Gastrocnemius medialis (tissue), 4 donors: Measurements from ENCODE around the gene SLC16A1. TPM values are rescaled to one million over a fixed set of nuclear protein-coding genes. Genes with fewer than 3 reads are reported as not detected.
"Not testable (repeated sequence)": the region's sequence is repeated elsewhere in the genome, so short reads cannot be mapped to it uniquely, and the experiment has no call there.

Experiments
- ATAC-seq, 2 donors: fragments of 150-250 bp; one replicate each; pipeline ENCODE4 v1.9.1; 2016
- DNase-seq, 2 donors: peaks; one replicate each; pipeline ENCODE4 v3.0.0-alpha.2; 2019
- H3K27ac ChIP-seq, 4 donors: fragments of 200-600 bp; sonication (generic); 1 replicate in 1 of 4; 2 replicates in 3 of 4; pipeline ENCODE4 v1.5.1; 2016 to 2018; ENCODE audit warnings: mild to moderate bottlenecking in 2 of 4, moderate library complexity in 1 of 4
- H3K27me3 ChIP-seq, 3 donors: fragments of 200-600 bp; sonication (generic) in 2 of 3; 1 replicate in 1 of 3; 2 replicates in 2 of 3; pipeline versions ENCODE4 v1.5.1 to v1.6.0; 2016 to 2019; ENCODE audit warnings: mild to moderate bottlenecking in 1 of 3, moderate library complexity in 1 of 3
- H3K36me3 ChIP-seq, 2 donors: fragments of 200-600 bp; sonication (generic) in 1 of 2; one replicate each; pipeline ENCODE4 v1.5.1; 2017 to 2018
- H3K4me1 ChIP-seq, 2 donors: fragments of 200-600 bp; sonication (generic) in 1 of 2; one replicate each; pipeline ENCODE4 v1.5.1; 2016 to 2017; ENCODE audit warnings: mild to moderate bottlenecking in 2 of 2
- H3K4me3 ChIP-seq, 4 donors: fragments of 200-600 bp; sonication (generic) in 3 of 4; 1 replicate in 1 of 4; 2 replicates in 3 of 4; pipeline ENCODE4 v1.5.1; 2016 to 2019; ENCODE audit warnings: mild to moderate bottlenecking in 2 of 4
- H3K9me3 ChIP-seq, 3 donors: fragments of 200-600 bp; sonication (generic) in 2 of 3; 1 replicate in 1 of 3; 2 replicates in 2 of 3; pipeline ENCODE4 v1.5.1; 2016 to 2019
- POLR2A ChIP-seq, 2 donors: fragments of 450-650 bp; IDR thresholded peaks; one replicate each; pipeline ENCODE4 v1.6.1; 2017; ENCODE audit warnings: antibody characterized with exemption in 2 of 2, mild to moderate bottlenecking in 2 of 2, moderate library complexity in 2 of 2
- in situ Hi-C, 4 donors: fragments of 200-750 bp; cut with MboI; loops; one replicate each; pipeline versions ENCODE4 v1.15.0 to v1.8.0; 2017; ENCODE audit warnings: low sequenced_read_pairs in 4 of 4
- intact Hi-C: fragments of 100-400 bp; cut with DNase I; formaldehyde crosslinking; loops from one replicate; pipeline ENCODE4 v1.15.1; 2023; ENCODE audit warnings: low total_unique reads
- total RNA-seq, 4 donors: library from RNA; depleted of rRNA; stranded (reverse); fragments of >200 nt; gene quantifications; one replicate each; pipeline versions ENCODE4 v1.1.0 to v1.2.3, GENCODE V29; 2016
- TF ChIP-seq, protein P1 (sequence below), 5 experiments: fragments of 450-650 bp in 3 of 5; fragments of 200-600 bp in 2 of 5; sonication (generic) in 2 of 5; IDR thresholded peaks in 4 of 5; conservative IDR thresholded peaks in 1 of 5; 1 replicate in 4 of 5; 2 replicates in 1 of 5; pipeline ENCODE4 v1.5.1; 2016 to 2019; ENCODE audit warnings: antibody characterized with exemption in 5 of 5, mild to moderate bottlenecking in 3 of 5, moderate library complexity in 3 of 5

SLC16A1 gene
- total RNA-seq, 4 donors from 2014 or later: 26.5 to 41.6 (median 36.2) TPM

DNA sequence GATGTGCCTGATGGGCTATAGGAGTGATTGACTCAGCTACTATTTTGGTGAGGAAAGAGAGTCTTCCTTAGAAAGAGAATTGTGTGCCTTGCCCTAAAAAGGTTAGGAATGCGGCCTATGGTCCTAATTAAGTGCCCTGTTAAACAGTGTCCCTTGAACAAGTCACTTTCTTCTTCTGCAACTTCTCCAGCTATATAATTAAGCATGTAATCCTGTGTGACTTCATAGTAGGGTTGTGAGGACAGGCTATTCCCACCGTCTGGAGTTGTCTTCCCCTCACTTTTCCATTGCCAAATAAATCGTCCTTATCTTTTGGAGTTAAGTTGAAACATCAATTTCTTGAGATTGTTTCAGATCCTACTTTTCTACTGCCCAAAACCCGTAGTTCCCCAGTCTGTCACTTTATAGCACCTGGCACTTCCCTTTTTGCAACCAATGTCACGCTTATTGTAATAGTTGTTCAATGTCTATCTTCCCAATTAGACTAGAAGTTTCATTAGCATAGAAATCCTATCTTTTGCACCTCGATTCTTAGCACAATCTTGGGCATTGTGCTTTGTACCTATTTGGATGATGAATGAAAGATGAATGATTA is 27.6 kb upstream of the SLC16A1 start:
- no peak for DNase-seq
- no peaks in the 10 kb centered on the region for H3K27me3 ChIP-seq
- H3K27ac ChIP-seq: peak overlapping the region; percentile 91 to 94 (median 94)
- intact Hi-C loops: loop anchor here (1.0 to 2.0 kb wide), 2 partner anchors 11 to 27 kb away; partner anchors contain the start of gene SLC16A1
- no peak for TF ChIP-seq POLR2A (IDR thresholded peaks at IDR 0.05)
- TF ChIP-seq, protein P1, sequence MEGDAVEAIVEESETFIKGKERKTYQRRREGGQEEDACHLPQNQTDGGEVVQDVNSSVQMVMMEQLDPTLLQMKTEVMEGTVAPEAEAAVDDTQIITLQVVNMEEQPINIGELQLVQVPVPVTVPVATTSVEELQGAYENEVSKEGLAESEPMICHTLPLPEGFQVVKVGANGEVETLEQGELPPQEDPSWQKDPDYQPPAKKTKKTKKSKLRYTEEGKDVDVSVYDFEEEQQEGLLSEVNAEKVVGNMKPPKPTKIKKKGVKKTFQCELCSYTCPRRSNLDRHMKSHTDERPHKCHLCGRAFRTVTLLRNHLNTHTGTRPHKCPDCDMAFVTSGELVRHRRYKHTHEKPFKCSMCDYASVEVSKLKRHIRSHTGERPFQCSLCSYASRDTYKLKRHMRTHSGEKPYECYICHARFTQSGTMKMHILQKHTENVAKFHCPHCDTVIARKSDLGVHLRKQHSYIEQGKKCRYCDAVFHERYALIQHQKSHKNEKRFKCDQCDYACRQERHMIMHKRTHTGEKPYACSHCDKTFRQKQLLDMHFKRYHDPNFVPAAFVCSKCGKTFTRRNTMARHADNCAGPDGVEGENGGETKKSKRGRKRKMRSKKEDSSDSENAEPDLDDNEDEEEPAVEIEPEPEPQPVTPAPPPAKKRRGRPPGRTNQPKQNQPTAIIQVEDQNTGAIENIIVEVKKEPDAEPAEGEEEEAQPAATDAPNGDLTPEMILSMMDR (IDR thresholded peaks at IDR 0.05 in 4 of 5, conservative IDR thresholded peaks at IDR 0.05 in 1 of 5): no peak
- H3K4me1 ChIP-seq: peaks cover 41% of the 10 kb centered on the region in 2 donors
- in situ Hi-C loops: no loop called here
- ATAC-seq: no peak
- no peaks in the 10 kb centered on the region for H3K36me3 ChIP-seq
- H3K4me3 ChIP-seq: no peak overlapping the region
- no peaks in the 10 kb centered on the region for H3K9me3 ChIP-seq

DNA sequence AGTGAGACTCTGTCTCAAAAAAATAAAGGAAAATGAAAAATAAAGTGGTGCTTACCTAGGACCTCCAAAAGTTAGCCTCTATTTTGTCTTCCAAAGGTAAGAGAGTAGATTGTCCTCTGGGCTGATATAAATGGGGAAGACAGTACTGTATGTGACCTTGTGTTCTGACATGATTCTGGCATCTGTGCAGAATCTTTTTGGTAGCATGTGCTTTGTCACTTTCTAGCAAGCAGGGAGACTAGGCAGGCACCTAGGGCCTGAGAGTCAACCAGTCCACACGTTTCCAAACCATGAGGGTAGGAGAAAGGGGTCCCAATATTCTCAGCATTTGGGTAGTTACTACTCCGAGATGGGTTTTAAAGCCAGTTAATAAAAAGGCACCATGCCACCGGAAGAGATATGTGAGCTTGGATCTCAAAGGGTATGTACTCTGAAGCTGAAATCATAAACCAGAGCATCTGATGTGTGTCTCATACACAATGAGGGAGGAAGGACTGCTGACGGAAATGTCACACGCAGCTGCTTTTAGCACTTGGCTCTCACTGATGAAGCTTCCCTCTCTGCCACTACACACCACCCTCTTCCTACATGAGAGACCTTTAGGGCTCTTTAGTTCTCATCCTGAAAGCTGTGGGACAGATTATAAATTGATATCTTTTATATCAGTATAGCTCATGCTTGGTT is 27.0 kb upstream of the SLC16A1 start:
- TF ChIP-seq, protein P1 (IDR thresholded peaks at IDR 0.05 in 4 of 5, conservative IDR thresholded peaks at IDR 0.05 in 1 of 5): no peak
- peak; percentile 37 to 46 for TF ChIP-seq POLR2A (IDR thresholded peaks at IDR 0.05)
- Histone ChIP-seq H3K36me3 (no peaks in the 10 kb centered on the region), H3K27ac (peak overlapping the region; percentile 91 to 94 (median 94)), H3K4me1 (peaks cover 35 to 37% of the 10 kb centered on the region in 2 donors), H3K9me3 (no peaks in the 10 kb centered on the region), H3K4me3 (no peak overlapping the region), H3K27me3 (no peaks in the 10 kb centered on the region)
- peak; percentile 75 to 81 for DNase-seq
- in situ Hi-C loops (no loop called here), intact Hi-C loops (loop anchor here (1.0 kb wide), 1 partner anchor 11 kb away; no protein-coding TSS in a partner anchor)
- ATAC-seq: peak; percentile 97 to 99

DNA sequence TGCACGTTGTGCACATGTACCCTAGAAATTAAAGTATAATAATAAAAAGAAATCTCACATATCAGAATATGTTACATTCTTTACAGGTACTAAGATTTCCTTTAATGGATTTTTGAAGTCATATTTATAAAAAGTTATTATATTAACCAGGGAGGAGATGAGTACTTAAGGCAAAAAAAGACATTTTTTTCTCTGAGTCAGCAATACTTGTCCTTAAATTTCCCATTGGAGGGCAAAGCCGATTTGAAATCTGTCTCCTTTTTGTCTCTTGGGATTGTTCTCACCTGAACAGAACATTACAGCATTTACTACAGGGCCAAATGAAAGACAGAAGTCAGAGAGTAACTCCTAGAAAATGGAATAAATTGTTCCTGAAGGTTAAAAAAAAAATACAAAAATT is 26.3 kb upstream of the SLC16A1 start:
- no peaks in the 10 kb centered on the region for H3K27me3 ChIP-seq
- peaks cover 34 to 35% of the 10 kb centered on the region in 2 donors for H3K4me1 ChIP-seq
- no peak for TF ChIP-seq POLR2A (IDR thresholded peaks at IDR 0.05)
- TF ChIP-seq, protein P1 (IDR thresholded peaks at IDR 0.05 in 4 of 5, conservative IDR thresholded peaks at IDR 0.05 in 1 of 5): no peak
- H3K36me3 ChIP-seq: no peaks in the 10 kb centered on the region
- intact Hi-C loops: no loop called here
- H3K4me3 ChIP-seq: no peak overlapping the region
- ATAC-seq (no peak), DNase-seq (no peak)
- no peaks in the 10 kb centered on the region for H3K9me3 ChIP-seq
- in situ Hi-C loops: no loop called here
- peak overlapping the region; percentile 91 to 94 (median 94) for H3K27ac ChIP-seq

DNA sequence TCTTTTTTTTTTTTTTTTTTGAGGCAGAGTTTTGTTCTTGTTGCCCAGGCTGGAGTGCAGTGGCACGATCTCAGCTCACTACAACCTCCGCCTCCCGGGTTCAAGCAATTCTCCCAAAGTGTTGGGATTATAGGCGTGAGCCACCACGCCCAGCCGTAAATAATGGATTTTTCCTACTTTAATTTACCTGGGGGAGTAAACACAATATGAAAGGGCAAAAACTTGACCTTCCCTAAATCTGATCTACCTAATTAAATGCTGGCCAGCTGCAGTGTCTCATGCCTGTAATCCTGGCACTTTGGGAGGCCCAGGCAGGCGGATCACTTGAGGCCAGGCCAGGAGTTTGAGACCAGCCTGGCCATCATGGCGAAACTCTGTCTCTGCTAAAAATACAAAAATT is 25.8 kb upstream of the SLC16A1 start:
- in situ Hi-C loops, H3K27me3 ChIP-seq, DNase-seq, H3K36me3 ChIP-seq, H3K4me3 ChIP-seq, ATAC-seq, H3K9me3 ChIP-seq, intact Hi-C loops: not testable (repeated sequence)
- Histone ChIP-seq H3K4me1 (peaks cover 34 to 35% of the 10 kb centered on the region in 2 donors), H3K27ac (peak overlapping the region; percentile 91 to 94 (median 94))

DNA sequence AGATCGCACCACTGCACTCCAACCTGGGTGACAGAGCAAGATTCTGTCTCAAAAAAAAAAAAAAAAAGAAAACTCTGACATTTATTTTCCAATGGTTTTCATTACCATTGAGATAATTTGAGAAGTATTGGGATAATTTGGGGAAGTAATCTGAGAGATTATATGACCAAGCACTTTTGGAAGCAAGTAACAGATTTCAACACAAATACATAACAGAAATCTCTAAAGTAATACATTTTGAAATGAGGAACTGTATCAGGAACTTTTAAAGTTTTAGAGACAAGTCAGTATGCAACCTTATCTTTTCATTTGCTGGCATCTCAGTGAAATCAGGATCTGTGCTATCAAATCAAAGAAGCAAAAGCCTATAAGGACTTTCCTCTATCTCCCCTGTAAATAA is 25.4 kb upstream of the SLC16A1 start:
- Histone ChIP-seq H3K27ac (peak overlapping the region; percentile 91 to 94 (median 94)), H3K4me3 (no peak overlapping the region), H3K36me3 (no peaks in the 10 kb centered on the region), H3K4me1 (peaks cover 34 to 35% of the 10 kb centered on the region in 2 donors), H3K27me3 (no peaks in the 10 kb centered on the region), H3K9me3 (no peaks in the 10 kb centered on the region)
- intact Hi-C loops (no loop called here), in situ Hi-C loops (no loop called here)
- ATAC-seq (no peak), DNase-seq (no peak)
- TF ChIP-seq, protein P1 (IDR thresholded peaks at IDR 0.05 in 4 of 5, conservative IDR thresholded peaks at IDR 0.05 in 1 of 5): no peak
- no peak for TF ChIP-seq POLR2A (IDR thresholded peaks at IDR 0.05)
